Retinal pigment epithelial cell (primary cell): ENCODE results near the gene CROCC.

Source experiments
- DNase-seq: peaks from one replicate; pipeline ENCODE4 v3.0.0-alpha.2; 2010; ENCODE audit warnings: low read depth
- H3K4me3 ChIP-seq: 2 replicates; pipeline ENCODE4 v1.5.1; 2011; ENCODE audit warnings: mild to moderate bottlenecking, low read length, control low read depth, moderate library complexity
- CTCF ChIP-seq: conservative IDR thresholded peaks from 2 replicates; pipeline ENCODE4 v1.5.1; 2011; ENCODE audit warnings: low read depth, low read length, control low read depth, inconsistent platforms

Gene CROCC

GRCh38 chr1:16970132-16970910, 48.6 kb downstream of the CROCC start:
- TF ChIP-seq CTCF = no peak
- DNase-seq = no peak
- H3K4me3 ChIP-seq = no peak overlapping the region

DNA sequence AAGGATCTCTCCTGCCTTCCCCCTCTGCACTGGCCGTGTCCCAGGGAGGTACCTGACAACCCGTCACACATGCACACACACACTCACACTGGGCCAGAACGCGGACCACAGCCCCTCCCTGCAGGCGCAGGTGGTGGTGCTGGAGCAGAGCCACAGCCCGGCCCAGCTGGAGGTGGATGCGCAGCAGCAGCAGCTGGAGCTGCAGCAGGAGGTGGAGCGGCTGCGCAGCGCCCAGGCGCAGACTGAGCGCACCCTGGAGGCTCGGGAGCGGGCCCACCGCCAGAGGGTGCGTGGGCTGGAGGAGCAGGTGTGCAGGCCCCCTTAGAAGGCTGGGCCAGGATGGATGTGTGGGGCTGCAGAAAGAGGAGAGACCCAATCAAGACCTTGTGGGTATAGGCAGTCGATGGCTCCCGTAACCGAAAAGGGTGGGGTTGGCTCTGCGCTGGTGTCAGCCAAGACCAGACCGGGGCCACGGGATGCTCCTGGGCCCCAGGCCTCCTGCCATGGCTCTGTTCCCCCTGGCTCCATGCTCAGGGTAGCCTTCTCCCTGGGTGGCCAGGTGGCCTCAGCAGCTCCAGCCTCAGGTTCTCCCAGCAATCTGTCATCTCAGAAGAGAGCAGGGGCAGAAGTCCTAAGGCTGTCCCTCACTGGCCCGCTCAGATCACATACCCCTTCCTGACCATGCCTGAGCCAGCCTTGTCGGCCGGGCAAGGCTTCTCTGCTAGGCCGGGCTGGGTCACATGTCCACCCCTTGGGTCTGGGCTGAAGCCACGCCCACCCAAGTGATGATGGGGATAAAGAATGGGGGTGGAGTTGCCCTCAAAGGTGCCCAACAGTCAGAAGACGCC, 49.8 kb downstream of the CROCC start:
- H3K4me3 ChIP-seq = no peak overlapping the region
- DNase-seq = peak; percentile 73
- no peak for TF ChIP-seq CTCF

DNA sequence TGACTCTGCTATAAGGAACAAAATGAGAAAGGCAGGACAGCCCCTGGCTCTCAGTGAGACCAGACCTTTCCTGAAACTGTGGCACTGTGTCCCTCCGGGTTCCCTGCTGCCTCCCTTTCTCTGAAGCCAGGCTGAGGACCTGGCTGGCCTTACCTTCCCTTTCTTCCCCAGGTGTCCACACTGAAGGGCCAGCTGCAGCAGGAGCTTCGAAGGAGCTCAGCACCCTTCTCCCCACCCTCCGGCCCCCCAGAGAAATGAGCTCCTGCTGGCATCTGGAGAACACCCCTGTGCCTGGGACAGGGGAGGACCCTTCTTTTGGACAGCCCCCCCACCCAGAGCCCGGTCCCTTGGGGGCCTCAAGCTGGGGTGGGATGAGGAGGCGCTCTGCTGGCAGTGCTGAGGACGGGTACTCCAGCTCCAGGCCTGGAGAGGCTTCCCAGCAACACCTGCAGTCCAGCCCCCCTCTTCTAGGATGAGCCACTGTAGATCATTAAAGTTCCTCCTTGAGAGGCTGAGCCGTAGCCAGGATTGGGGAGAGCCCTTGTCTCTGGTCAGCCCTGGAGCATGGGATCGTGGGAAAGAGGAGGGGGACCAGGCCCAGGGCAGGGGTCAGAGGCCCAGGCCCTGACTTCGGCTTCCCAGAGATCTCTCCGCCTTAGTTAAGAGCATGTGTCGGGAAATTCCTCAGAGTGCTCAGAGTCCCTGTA, 50.6 kb downstream of the CROCC start:
- no peak for DNase-seq
- TF ChIP-seq CTCF = no peak

DNA sequence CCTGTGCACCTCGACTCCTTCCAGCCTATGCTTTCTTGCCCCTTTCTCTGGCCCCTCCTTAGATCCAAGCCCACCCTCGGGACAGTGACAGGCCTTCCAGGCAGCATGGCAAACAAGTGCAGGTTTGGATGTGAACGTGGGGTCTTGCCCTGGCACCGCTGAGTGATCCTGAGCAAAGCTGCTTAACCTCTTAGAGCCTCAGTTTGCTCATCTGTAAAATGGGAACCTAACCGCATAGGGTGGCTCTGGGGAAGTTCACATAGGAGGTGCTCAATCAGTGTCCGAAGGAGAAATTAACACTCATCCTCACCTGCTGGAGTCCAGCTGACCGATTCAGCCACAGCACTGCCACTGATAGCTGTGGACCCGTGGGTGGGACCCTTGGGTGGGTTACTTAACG, 51.5 kb downstream of the CROCC start:
- no peak for DNase-seq
- no peak overlapping the region for H3K4me3 ChIP-seq
- no peak for TF ChIP-seq CTCF

More for the DNA sequence above, 50.6 kb downstream of the CROCC start:
- no peak overlapping the region for H3K4me3 ChIP-seq

DNA sequence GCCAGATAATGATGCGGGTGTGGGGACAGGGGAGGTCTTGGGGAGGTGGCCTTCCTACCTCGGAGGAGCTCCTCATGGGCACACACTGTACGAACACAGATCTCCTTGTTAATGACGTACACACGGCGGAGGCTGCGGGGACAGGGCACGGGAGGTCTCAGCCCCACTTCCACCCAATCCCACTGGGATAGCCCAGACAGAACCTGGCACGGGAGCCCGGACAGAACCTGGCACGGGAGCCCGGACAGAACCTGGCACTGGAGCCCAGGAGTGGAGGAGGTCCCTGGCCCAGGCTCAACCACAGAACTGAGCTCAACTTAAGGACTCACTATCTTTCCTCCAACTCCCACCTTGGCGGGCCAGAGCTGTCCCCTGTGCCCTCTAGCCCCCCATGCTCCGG, 53.5 kb downstream of the CROCC start:
- TF ChIP-seq CTCF = no peak
- DNase-seq = no peak
- no peak overlapping the region for H3K4me3 ChIP-seq

GRCh38 chr1:16975838-16976237, 54.1 kb downstream of the CROCC start:
- TF ChIP-seq CTCF = no peak
- no peak for DNase-seq

More at GRCh38 chr1:16975838-16976237, 54.1 kb downstream of the CROCC start:
- no peak overlapping the region for H3K4me3 ChIP-seq
